ENCODE results near the gene ATP2B2. TPM values are rescaled to one million over a fixed set of nuclear protein-coding genes. Genes with fewer than 3 reads are reported as not detected.
"Not testable (repeated sequence)": the region's sequence is repeated elsewhere in the genome, so short reads cannot be mapped to it uniquely, and the experiment has no call there.

The ATP2B2 gene
- total RNA-seq, 1 donor from 2014 or later = not detected

- no peak for DNase-seq (ENCODE audit: low spot score in 2 of 2, unreplicated experiment in 2 of 2)
- Mint-ChIP-seq H3K27me3 (ENCODE audit: low read depth) (no peaks in the 10 kb centered on the region), H3K9me3 (no peaks in the 10 kb centered on the region), H3K4me3 (no peak overlapping the region), H3K27ac (no peak overlapping the region), H3K36me3 (peaks cover 39% of the 10 kb centered on the region), H3K4me1 (no peaks in the 10 kb centered on the region)
- TF ChIP-seq CTCF (IDR thresholded peaks at IDR 0.05; ENCODE audit: unreplicated experiment) = no peak
Observed at GRCh38 chr3:10300087-10300486, 205.3 kb downstream of the ATP2B2 start.

- Mint-ChIP-seq H3K4me3 (no peak overlapping the region), H3K36me3 (peaks cover 39% of the 10 kb centered on the region), H3K27ac (no peak overlapping the region), H3K9me3 (no peaks in the 10 kb centered on the region), H3K4me1 (no peaks in the 10 kb centered on the region), H3K27me3 (ENCODE audit: low read depth) (no peaks in the 10 kb centered on the region)
- TF ChIP-seq CTCF (IDR thresholded peaks at IDR 0.05; ENCODE audit: unreplicated experiment) = no peak
- no peak for DNase-seq (ENCODE audit: low spot score in 2 of 2, unreplicated experiment in 2 of 2)
Observed at GRCh38 chr3:10299679-10300078, 205.7 kb downstream of the ATP2B2 start.

- H3K36me3 Mint-ChIP-seq = peaks cover 39% of the 10 kb centered on the region
- TF ChIP-seq CTCF (IDR thresholded peaks at IDR 0.05; ENCODE audit: unreplicated experiment) = no peak
- no peak overlapping the region for H3K27ac Mint-ChIP-seq
- H3K27me3 Mint-ChIP-seq (ENCODE audit: low read depth) = no peaks in the 10 kb centered on the region
- no peak overlapping the region for H3K4me3 Mint-ChIP-seq
- no peaks in the 10 kb centered on the region for H3K4me1 Mint-ChIP-seq
- no peak for DNase-seq (ENCODE audit: low spot score in 2 of 2, unreplicated experiment in 2 of 2)
- H3K9me3 Mint-ChIP-seq = no peaks in the 10 kb centered on the region
Observed at GRCh38 chr3:10299175-10299574, 206.2 kb downstream of the ATP2B2 start.

- H3K27me3 Mint-ChIP-seq (ENCODE audit: low read depth); H3K9me3 Mint-ChIP-seq; DNase-seq (ENCODE audit: low spot score in 2 of 2, unreplicated experiment in 2 of 2); H3K4me3 Mint-ChIP-seq; H3K4me1 Mint-ChIP-seq; H3K27ac Mint-ChIP-seq: not testable (repeated sequence)
- peaks cover 32% of the 10 kb centered on the region for H3K36me3 Mint-ChIP-seq
Observed at GRCh38 chr3:10298064-10298463, 207.3 kb downstream of the ATP2B2 start.

- Mint-ChIP-seq H3K27ac (no peak overlapping the region), H3K4me3 (no peak overlapping the region), H3K4me1 (no peaks in the 10 kb centered on the region), H3K27me3 (ENCODE audit: low read depth) (no peaks in the 10 kb centered on the region), H3K36me3 (peaks cover 5% of the 10 kb centered on the region), H3K9me3 (no peaks in the 10 kb centered on the region)
- no peak for TF ChIP-seq CTCF (IDR thresholded peaks at IDR 0.05; ENCODE audit: unreplicated experiment)
- DNase-seq (ENCODE audit: low spot score in 2 of 2, unreplicated experiment in 2 of 2) = no peak
Observed at GRCh38 chr3:10294030-10294586, 211.3 kb downstream of the ATP2B2 start.

- no peak within 1 kb of the TSS for H3K4me3 Mint-ChIP-seq
- H3K4me1 Mint-ChIP-seq = no peaks in the 10 kb centered on the region
Observed at GRCh38 chr3:10292505-10293419, 212.6 kb downstream of the ATP2B2 start, which contains the start of gene GHRL. Gene GHRL, minus strand, starts transcription at chr3:10292947. Its CDS starts 2,767 bp downstream, at chr3:10290180.

More at GRCh38 chr3:10292505-10293419, 212.6 kb downstream of the ATP2B2 start, which contains the start of gene GHRL:
- H3K27me3 Mint-ChIP-seq (ENCODE audit: low read depth) = no peaks in the 10 kb centered on the region
- peaks cover 5% of the 10 kb centered on the region for H3K36me3 Mint-ChIP-seq
- no peaks in the 10 kb centered on the region for H3K9me3 Mint-ChIP-seq
- no peak for DNase-seq (ENCODE audit: low spot score in 2 of 2, unreplicated experiment in 2 of 2)
- no peak for TF ChIP-seq CTCF (IDR thresholded peaks at IDR 0.05; ENCODE audit: unreplicated experiment)
- no peak within 1 kb of the TSS for H3K27ac Mint-ChIP-seq
